ENCODE data around the gene NLGN1.

DNA sequence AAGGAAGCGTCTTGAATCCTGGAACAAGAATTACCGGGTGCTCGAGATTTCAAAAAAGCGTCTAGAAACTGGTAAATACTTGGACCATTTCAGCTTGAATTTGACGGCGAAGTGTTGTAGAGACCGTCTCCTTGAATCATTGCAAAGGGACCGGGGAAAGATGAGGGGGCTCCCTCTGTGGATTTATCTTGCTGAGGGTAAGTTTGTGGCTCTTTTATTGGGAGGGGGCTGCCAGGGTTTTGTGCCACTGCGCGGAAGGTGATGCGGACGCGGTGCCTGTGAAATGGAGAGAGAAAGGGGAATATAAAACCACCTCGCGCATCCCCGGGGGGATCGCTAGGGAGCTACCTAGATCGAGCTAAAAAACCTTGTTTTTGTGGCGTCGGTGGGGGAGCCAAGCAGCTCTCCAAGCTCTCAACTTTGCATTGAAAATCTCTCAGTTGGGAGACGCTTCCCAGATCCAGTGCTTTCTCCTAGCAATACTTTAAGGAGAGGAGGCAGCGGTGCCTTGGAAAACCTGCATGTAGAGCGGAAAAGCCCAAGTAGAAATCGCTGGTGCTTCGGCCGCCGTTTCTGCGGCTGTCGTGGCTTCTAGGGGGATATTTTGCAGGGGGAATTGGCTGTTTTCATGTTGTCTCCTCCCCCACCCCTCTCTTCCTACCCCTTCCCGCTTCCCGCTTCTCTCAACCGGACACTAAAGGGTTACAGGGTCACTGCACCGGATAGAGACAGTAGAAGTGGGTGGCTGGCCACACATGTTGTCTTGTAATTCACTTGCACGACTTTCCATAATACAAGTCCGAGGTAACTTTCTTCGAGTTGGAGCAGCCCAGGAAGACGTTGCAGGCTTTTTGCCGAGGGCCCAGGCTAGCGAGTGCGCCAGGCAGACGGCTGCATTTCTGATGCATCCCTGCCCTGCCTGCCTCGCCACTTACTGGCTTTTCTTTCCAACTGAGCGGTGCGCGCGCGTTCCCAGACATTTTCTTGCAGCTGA lies 187.6 kb downstream of the NLGN1 start:
- TF ChIP-seq, protein P1, sequence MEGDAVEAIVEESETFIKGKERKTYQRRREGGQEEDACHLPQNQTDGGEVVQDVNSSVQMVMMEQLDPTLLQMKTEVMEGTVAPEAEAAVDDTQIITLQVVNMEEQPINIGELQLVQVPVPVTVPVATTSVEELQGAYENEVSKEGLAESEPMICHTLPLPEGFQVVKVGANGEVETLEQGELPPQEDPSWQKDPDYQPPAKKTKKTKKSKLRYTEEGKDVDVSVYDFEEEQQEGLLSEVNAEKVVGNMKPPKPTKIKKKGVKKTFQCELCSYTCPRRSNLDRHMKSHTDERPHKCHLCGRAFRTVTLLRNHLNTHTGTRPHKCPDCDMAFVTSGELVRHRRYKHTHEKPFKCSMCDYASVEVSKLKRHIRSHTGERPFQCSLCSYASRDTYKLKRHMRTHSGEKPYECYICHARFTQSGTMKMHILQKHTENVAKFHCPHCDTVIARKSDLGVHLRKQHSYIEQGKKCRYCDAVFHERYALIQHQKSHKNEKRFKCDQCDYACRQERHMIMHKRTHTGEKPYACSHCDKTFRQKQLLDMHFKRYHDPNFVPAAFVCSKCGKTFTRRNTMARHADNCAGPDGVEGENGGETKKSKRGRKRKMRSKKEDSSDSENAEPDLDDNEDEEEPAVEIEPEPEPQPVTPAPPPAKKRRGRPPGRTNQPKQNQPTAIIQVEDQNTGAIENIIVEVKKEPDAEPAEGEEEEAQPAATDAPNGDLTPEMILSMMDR (IDR thresholded peaks at IDR 0.05; ENCODE audit: poor library complexity, severe bottlenecking), result no peak
- TF ChIP-seq EP300 (conservative IDR thresholded peaks at IDR 0.05; ENCODE audit: poor library complexity, severe bottlenecking), result no peak

Data from neural cell (in vitro differentiated cells).